GM12872 (cell line): Measurements from ENCODE around the gene FXYD7.
A peak's percentile ranks its signal among the peaks of the same experiment; 100 is the strongest.

Experiments used
- TF ChIP-seq, protein P1 (sequence below): IDR thresholded peaks from 3 replicates; pipeline ENCODE4 v1.5.1; 2011; ENCODE audit warnings: low read depth, mild to moderate bottlenecking, low read length, moderate library complexity; ENCODE audit not compliant: insufficient read depth

The FXYD7 gene

GRCh38 chr19:35146746-35147459 lies 3.8 kb downstream of the FXYD7 start:
- TF ChIP-seq, protein P1, sequence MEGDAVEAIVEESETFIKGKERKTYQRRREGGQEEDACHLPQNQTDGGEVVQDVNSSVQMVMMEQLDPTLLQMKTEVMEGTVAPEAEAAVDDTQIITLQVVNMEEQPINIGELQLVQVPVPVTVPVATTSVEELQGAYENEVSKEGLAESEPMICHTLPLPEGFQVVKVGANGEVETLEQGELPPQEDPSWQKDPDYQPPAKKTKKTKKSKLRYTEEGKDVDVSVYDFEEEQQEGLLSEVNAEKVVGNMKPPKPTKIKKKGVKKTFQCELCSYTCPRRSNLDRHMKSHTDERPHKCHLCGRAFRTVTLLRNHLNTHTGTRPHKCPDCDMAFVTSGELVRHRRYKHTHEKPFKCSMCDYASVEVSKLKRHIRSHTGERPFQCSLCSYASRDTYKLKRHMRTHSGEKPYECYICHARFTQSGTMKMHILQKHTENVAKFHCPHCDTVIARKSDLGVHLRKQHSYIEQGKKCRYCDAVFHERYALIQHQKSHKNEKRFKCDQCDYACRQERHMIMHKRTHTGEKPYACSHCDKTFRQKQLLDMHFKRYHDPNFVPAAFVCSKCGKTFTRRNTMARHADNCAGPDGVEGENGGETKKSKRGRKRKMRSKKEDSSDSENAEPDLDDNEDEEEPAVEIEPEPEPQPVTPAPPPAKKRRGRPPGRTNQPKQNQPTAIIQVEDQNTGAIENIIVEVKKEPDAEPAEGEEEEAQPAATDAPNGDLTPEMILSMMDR: no peak

DNA sequence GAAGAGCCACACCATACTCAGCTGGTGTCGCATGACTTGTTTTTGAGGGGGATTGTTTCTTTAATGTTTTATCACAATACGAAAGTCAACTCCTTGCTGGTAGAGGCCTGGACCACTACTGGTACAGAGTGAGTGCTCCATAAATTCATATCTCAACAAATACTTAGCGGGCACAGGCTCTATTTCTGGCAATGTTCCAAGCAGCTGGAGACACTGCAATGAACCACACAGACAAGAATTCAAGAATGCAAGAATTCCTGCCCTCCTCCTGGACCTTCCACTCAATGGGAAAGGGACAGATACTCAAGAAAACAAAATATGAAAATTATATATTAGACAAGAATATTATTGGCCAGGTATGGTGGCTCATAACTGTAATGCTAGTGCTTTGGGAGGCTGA lies 6.4 kb downstream of the FXYD7 start:
- TF ChIP-seq, protein P1: no peak

DNA sequence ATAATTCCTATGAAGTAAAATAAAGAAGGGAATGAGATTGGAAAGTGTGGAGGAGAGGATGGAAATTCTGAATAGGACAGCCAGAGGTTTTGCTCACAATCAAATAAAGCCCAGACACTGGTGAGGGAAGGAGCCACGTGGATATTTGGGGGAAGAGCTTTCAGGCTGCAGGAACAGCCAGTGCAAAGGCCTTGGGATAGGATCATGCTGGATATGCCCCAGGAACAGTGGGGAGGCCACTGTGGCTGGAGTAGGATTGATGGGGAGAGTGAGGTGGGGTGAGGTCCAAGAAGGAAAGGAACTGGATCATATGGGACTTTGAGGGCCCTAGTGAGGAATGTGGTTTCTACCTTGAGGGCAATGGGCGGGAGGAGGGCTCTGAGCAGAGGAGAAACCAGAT lies 7.4 kb downstream of the FXYD7 start:
- TF ChIP-seq, protein P1: no peak

GRCh38 chr19:35151273-35152065 lies 8.4 kb downstream of the FXYD7 start:
- TF ChIP-seq, protein P1: no peak

GRCh38 chr19:35153701-35154524 lies 10.9 kb downstream of the FXYD7 start:
- TF ChIP-seq, protein P1: peak; percentile 80

DNA sequence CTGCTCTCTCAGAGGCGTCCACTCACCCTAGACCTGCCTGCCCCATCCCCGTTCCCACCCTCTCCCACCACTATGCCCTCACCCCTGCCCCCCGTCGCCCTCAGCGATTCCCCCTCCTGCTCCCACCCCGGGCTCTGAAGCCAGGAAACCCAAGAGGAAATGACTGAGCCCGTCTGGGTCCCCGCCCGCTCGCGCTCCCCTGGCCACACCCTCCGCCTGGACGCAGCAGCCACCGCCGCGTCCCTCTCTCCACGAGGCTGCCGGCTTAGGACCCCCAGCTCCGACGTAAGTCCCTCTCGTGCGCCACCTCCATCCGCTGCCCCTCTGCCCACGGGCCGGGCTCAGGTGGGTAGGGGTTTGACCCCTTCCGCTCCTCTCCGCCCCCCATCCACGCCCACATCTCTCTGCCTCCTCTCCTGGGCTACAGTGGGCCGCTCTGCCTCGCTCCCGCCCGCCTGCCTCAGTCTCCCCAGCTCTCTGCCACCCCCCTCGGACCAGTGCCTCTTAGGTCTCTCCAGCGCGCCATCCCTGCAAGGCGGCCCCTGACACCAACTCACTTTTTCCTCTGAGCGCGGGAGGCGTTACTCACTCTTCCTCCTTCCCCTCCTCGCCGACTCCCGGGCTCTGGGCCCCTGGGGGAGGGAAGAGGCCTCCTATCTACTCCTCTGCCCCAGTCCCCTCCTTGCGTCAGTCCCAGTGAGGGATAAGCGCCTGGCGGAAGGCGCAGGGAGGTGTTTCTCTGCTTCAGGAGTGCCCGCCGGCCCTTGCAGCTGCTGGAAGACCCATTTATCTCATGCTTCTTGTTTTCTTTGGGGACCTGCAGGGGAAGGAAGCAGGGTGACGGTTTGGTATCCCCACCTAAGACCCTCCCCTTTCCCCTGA lies 11.7 kb downstream of the FXYD7 start, which contains the start of gene FXYD5:
Gene FXYD5, plus strand, starts transcription at position 211 of the 882 bp plus-strand sequence. CDS start 816 bp downstream, outside the sequence.
- TF ChIP-seq, protein P1: no peak
